Measurements from ENCODE around the gene KRTAP10-3. TPM values are rescaled to one million over a fixed set of nuclear protein-coding genes. Genes with fewer than 3 reads are reported as not detected.
"Not testable (repeated sequence)": the region's sequence is repeated elsewhere in the genome, so short reads cannot be mapped to it uniquely, and the experiment has no call there.

Gene KRTAP10-3
- total RNA-seq, 1 donor from 2014 or later: not detected

- Mint-ChIP-seq H3K9me3 (ENCODE audit: unreplicated experiment) (no peaks in the 10 kb centered on the region), H3K4me3 (ENCODE audit: unreplicated experiment) (no peak within 1 kb of the TSS), H3K27ac (ENCODE audit: unreplicated experiment) (no peak within 1 kb of the TSS), H3K27me3 (ENCODE audit: unreplicated experiment) (peaks cover 25% of the 10 kb centered on the region), H3K36me3 (ENCODE audit: unreplicated experiment) (no peaks in the 10 kb centered on the region), H3K4me1 (ENCODE audit: unreplicated experiment) (peaks cover 3% of the 10 kb centered on the region)
- DNase-seq (ENCODE audit: extremely low spot score, unreplicated experiment): peak; percentile 80
- no peak for TF ChIP-seq CTCF (IDR thresholded peaks at IDR 0.05)
These were observed 34.1 kb upstream of the KRTAP10-3 start, which contains the start of gene KRTAP10-6 for GRCh38 chr21:44592446-44593311. TSS of gene KRTAP10-6 (minus strand) at chr21:44592505. CDS start at chr21:44592484, 21 bp downstream.

DNA sequence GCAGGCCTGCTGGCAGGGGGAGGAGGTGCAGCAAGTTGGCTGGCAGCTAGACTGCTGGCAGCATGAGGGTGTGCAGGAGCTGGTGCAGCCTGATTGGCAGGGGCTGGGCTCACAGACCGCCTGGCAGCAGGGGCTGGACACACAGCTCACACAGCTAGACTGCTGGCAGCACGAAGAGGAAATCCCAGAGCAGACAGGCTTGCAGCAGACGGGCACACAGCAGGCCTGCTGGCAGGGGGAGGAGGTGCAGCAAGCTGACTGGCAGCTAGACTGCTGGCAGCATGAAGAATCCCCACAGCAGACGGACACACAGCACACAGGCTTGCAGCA, 33.2 kb upstream of the KRTAP10-3 start:
- not testable (repeated sequence) for H3K4me1 Mint-ChIP-seq (ENCODE audit: unreplicated experiment); H3K27ac Mint-ChIP-seq (ENCODE audit: unreplicated experiment); H3K9me3 Mint-ChIP-seq (ENCODE audit: unreplicated experiment); H3K36me3 Mint-ChIP-seq (ENCODE audit: unreplicated experiment); H3K4me3 Mint-ChIP-seq (ENCODE audit: unreplicated experiment)
- H3K27me3 Mint-ChIP-seq (ENCODE audit: unreplicated experiment): peaks cover 32% of the 10 kb centered on the region
- peak; percentile 32 for DNase-seq (ENCODE audit: extremely low spot score, unreplicated experiment)

DNA sequence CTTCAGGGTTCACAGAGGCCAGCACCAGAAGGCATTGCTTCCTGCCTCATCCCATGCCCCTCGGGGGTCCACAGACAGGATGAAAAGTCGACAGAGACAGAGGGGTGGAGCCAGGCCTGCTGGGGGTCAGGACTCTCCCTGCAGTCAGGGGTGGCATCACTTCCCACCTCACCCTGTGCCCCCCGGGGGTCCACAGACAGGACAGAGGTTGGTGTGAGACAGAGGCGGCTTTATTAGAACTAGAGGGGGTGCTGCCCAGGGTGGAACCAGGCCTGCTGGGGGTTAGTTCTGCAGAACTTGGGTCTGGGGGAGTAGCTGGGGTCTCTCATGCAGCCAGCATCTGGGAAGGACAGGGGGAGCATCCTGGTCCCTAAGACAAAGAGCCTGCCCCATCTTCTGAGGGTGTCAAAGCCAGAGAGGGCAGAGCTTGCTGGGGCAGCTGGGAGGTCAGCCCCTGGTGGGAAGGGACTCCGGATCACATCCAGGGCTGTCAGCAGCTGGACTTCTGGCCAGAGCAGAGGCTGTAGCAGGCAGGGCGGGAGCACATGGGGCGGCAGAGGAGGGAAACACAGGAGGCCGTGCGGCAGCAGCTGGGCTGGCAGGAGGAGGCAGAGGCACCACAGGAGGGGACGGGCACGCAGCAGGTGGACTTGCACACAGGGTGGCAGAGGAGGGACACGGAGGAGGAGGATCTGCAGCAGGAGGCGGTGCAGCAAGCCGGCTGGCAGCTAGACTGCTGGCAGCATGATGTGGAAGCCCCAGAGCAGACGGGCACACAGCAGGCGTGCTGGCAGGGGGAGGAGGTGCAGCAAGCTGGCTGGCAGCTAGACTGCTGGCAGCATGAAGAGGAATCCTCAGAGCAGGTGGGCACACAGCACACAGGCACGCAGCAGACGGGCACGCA, 32.6 kb upstream of the KRTAP10-3 start:
- H3K27ac Mint-ChIP-seq (ENCODE audit: unreplicated experiment); H3K36me3 Mint-ChIP-seq (ENCODE audit: unreplicated experiment); H3K4me3 Mint-ChIP-seq (ENCODE audit: unreplicated experiment); H3K4me1 Mint-ChIP-seq (ENCODE audit: unreplicated experiment); H3K9me3 Mint-ChIP-seq (ENCODE audit: unreplicated experiment): not testable (repeated sequence)
- H3K27me3 Mint-ChIP-seq (ENCODE audit: unreplicated experiment): peaks cover 32% of the 10 kb centered on the region
- DNase-seq (ENCODE audit: extremely low spot score, unreplicated experiment): peak; percentile 74

- DNase-seq (ENCODE audit: extremely low spot score, unreplicated experiment): peak; percentile 81
- no peaks in the 10 kb centered on the region for H3K36me3 Mint-ChIP-seq (ENCODE audit: unreplicated experiment)
These were observed 31.7 kb upstream of the KRTAP10-3 start for GRCh38 chr21:44590311-44590721.

GRCh38 chr21:44589586-44590305, 31.2 kb upstream of the KRTAP10-3 start:
- Mint-ChIP-seq H3K27ac (ENCODE audit: unreplicated experiment) (no peak overlapping the region), H3K4me3 (ENCODE audit: unreplicated experiment) (no peak overlapping the region), H3K9me3 (ENCODE audit: unreplicated experiment) (no peaks in the 10 kb centered on the region), H3K36me3 (ENCODE audit: unreplicated experiment) (no peaks in the 10 kb centered on the region), H3K27me3 (ENCODE audit: unreplicated experiment) (peaks cover 35% of the 10 kb centered on the region), H3K4me1 (ENCODE audit: unreplicated experiment) (peaks cover 3% of the 10 kb centered on the region)
- no peak for DNase-seq (ENCODE audit: extremely low spot score, unreplicated experiment)
- TF ChIP-seq CTCF (IDR thresholded peaks at IDR 0.05): no peak

More at GRCh38 chr21:44590311-44590721, 31.7 kb upstream of the KRTAP10-3 start:
- no peak overlapping the region for H3K27ac Mint-ChIP-seq (ENCODE audit: unreplicated experiment)
- H3K9me3 Mint-ChIP-seq (ENCODE audit: unreplicated experiment): no peaks in the 10 kb centered on the region
- no peak overlapping the region for H3K4me3 Mint-ChIP-seq (ENCODE audit: unreplicated experiment)
- peaks cover 34% of the 10 kb centered on the region for H3K27me3 Mint-ChIP-seq (ENCODE audit: unreplicated experiment)
- TF ChIP-seq CTCF (IDR thresholded peaks at IDR 0.05): no peak
- H3K4me1 Mint-ChIP-seq (ENCODE audit: unreplicated experiment): peaks cover 3% of the 10 kb centered on the region
